Tibial nerve (tissue), 4 donors: ENCODE data around the gene TAB2. TPM values are rescaled to one million over a fixed set of nuclear protein-coding genes. Genes with fewer than 3 reads are reported as not detected.

Experiments
- DNase-seq, 2 donors: peaks; one replicate each; pipeline ENCODE4 v3.0.0-alpha.2; 2019; ENCODE audit warnings: low spot score in 2 of 2
- H3K27ac ChIP-seq, 4 donors: fragments of 200-600 bp; sonication (generic) in 3 of 4; one replicate each; pipeline ENCODE4 v1.5.1; 2017 to 2019; ENCODE audit warnings: mild to moderate bottlenecking in 1 of 4
- H3K27me3 ChIP-seq, 2 donors: fragments of 200-600 bp; sonication (generic) in 1 of 2; one replicate each; pipeline versions ENCODE4 v1.5.1 to v1.6.0; 2017 to 2019
- H3K36me3 ChIP-seq, 3 donors: fragments of 200-600 bp; sonication (generic); one replicate each; pipeline ENCODE4 v1.5.1; 2018 to 2019
- H3K4me1 ChIP-seq, 4 donors: fragments of 200-600 bp; sonication (generic) in 3 of 4; one replicate each; pipeline ENCODE4 v1.5.1; 2017 to 2019
- H3K4me3 ChIP-seq, 4 donors: fragments of 200-600 bp; sonication (generic) in 3 of 4; one replicate each; pipeline ENCODE4 v1.5.1; 2017 to 2019; ENCODE audit warnings: mild to moderate bottlenecking in 1 of 4, moderate library complexity in 1 of 4
- H3K9me3 ChIP-seq, 4 donors: fragments of 200-600 bp; sonication (generic) in 3 of 4; one replicate each; pipeline ENCODE4 v1.5.1; 2017 to 2019
- CTCF ChIP-seq, 5 experiments: fragments of 200-600 bp in 3 of 5; fragments of 450-650 bp in 2 of 5; sonication (generic) in 3 of 5; IDR thresholded peaks; one replicate each; pipeline ENCODE4 v1.5.1; 2016 to 2019; ENCODE audit warnings: antibody characterized with exemption in 5 of 5, mild to moderate bottlenecking in 3 of 5, moderate library complexity in 2 of 5
- EP300 ChIP-seq, 2 donors: sonication (generic); formaldehyde crosslinking; IDR thresholded peaks; one replicate each; pipeline ENCODE4 v1.6.1; 2017; ENCODE audit warnings: antibody characterized with exemption in 2 of 2, mild to moderate bottlenecking in 1 of 2
- POLR2A ChIP-seq, 2 donors: fragments of 450-650 bp; IDR thresholded peaks; one replicate each; pipeline ENCODE4 v1.6.1; 2017; ENCODE audit warnings: antibody characterized with exemption in 2 of 2, mild to moderate bottlenecking in 2 of 2, moderate library complexity in 2 of 2
- WGBS, 2 donors: methylation state at CpG; one replicate each; pipeline ENCODE4 v1.1.5; 2018; 5-methylcytosine and 5-hydroxymethylcytosine counted together
- total RNA-seq, 4 donors: library from RNA; depleted of rRNA; stranded (reverse); fragments of >200 nt; gene quantifications; one replicate each; pipeline ENCODE4 v1.1.0, GENCODE V29; 2016

The TAB2 gene
- total RNA-seq, 4 donors from 2014 or later = 57.5 to 101 (median 74.7) TPM

DNA sequence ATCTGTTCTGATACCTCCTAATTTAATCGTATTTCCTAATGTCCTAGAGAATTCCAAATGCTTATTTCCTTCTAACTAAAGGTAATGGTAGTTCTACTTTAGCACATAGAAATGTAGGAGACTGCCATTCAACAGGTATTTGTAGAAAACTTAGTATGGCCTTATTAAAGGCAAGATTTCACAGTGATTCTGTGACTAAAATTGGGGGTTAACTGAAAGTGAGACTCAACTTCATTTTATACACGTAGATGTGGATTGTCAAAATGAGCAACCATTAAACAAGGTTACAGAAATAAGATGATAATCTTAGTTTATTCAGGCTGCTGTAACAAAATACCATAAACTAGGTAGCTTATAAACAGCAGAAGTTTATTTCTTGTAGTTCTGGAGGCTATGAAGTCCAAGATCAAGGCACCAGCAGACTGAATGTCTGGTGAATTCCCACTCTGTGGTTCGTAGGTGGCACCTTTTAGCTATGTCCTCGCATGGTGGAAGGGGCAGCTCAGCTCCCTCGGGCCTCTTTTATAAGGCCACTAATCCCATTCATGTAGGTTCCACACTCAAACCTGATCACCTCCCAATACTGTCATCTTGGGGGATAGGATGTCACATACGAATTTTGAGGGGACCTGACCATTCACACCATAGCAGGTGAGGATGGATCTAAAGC lies 38.7 kb downstream of the TAB2 start:
- Histone ChIP-seq H3K4me1 (peaks cover 0 to 31% (median 6%) of the 10 kb centered on the region in 4 donors), H3K27ac (no peak overlapping the region), H3K36me3 (no peaks in the 10 kb centered on the region), H3K4me3 (no peak overlapping the region), H3K27me3 (no peaks in the 10 kb centered on the region), H3K9me3 (no peaks in the 10 kb centered on the region)
- no peak for TF ChIP-seq EP300 (IDR thresholded peaks at IDR 0.05)
- TF ChIP-seq POLR2A (IDR thresholded peaks at IDR 0.05) = no peak
- no peak for TF ChIP-seq CTCF (IDR thresholded peaks at IDR 0.05)
- 81 to 83% methylated on average over 6 of the region's 6 CpGs for WGBS, 2 donors
- no peak for DNase-seq

GRCh38 chr6:149357726-149358538 lies 40.4 kb downstream of the TAB2 start:
- no peak for DNase-seq
- TF ChIP-seq CTCF (IDR thresholded peaks at IDR 0.05) (no peak), POLR2A (IDR thresholded peaks at IDR 0.05) (no peak), EP300 (IDR thresholded peaks at IDR 0.05) (no peak)
- H3K9me3 ChIP-seq = no peaks in the 10 kb centered on the region
- H3K27ac ChIP-seq = no peak overlapping the region
- no peaks in the 10 kb centered on the region for H3K27me3 ChIP-seq
- WGBS, 2 donors = 90 to 94% methylated on average over 17 of the region's 17 CpGs
- H3K4me1 ChIP-seq = peaks cover 0 to 18% (median 3%) of the 10 kb centered on the region in 4 donors
- H3K4me3 ChIP-seq = no peak overlapping the region
- H3K36me3 ChIP-seq = no peaks in the 10 kb centered on the region

GRCh38 chr6:149359440-149359839 lies 41.9 kb downstream of the TAB2 start:
- no peaks in the 10 kb centered on the region for H3K9me3 ChIP-seq
- H3K27me3 ChIP-seq = no peaks in the 10 kb centered on the region
- H3K27ac ChIP-seq = no peak overlapping the region
- TF ChIP-seq CTCF (IDR thresholded peaks at IDR 0.05) (no peak), POLR2A (IDR thresholded peaks at IDR 0.05) (no peak), EP300 (IDR thresholded peaks at IDR 0.05) (no peak)
- no peak for DNase-seq
- H3K4me1 ChIP-seq = peaks cover 0 to 33% (median 2%) of the 10 kb centered on the region in 4 donors
- no peaks in the 10 kb centered on the region for H3K36me3 ChIP-seq
- no peak overlapping the region for H3K4me3 ChIP-seq

DNA sequence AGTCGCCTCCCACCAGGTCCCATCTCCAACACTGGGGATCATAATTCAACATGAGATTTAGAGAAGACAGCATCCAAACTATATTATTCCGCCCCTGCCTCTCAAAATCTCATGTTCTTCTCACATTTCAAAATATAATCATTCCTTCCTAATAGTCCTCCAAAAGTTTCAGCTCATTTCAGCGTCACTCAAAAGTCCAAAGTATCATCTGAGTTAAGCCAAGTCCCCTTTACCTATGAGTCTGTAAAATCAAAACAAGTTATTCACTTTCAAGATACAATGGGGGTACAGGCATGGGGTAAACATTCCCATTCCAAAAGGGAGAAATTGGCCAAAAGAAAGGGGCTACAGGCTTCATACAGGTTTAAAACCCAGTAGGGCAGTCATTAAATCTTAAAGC lies 43.0 kb downstream of the TAB2 start:
- no peak for DNase-seq
- 94% methylated on average over 3 of the region's 3 CpGs for WGBS, 2 donors
- H3K4me1 ChIP-seq = peaks cover 0 to 44% (median 8%) of the 10 kb centered on the region in 4 donors
- no peaks in the 10 kb centered on the region for H3K27me3 ChIP-seq
- H3K36me3 ChIP-seq = no peaks in the 10 kb centered on the region
- no peak overlapping the region for H3K27ac ChIP-seq
- H3K4me3 ChIP-seq = no peak overlapping the region
- no peak for TF ChIP-seq CTCF (IDR thresholded peaks at IDR 0.05)
- no peak for TF ChIP-seq POLR2A (IDR thresholded peaks at IDR 0.05)
- no peaks in the 10 kb centered on the region for H3K9me3 ChIP-seq

GRCh38 chr6:149362289-149362688 lies 44.8 kb downstream of the TAB2 start:
- no peak for DNase-seq
- no peaks in the 10 kb centered on the region for H3K9me3 ChIP-seq
- H3K36me3 ChIP-seq = no peaks in the 10 kb centered on the region
- H3K4me3 ChIP-seq = no peak overlapping the region
- WGBS, 2 donors = 94 to 99% methylated on average over 5 of the region's 5 CpGs
- peaks cover 0 to 56% (median 11%) of the 10 kb centered on the region in 4 donors for H3K4me1 ChIP-seq
- TF ChIP-seq CTCF (IDR thresholded peaks at IDR 0.05) (no peak), EP300 (IDR thresholded peaks at IDR 0.05) (no peak), POLR2A (IDR thresholded peaks at IDR 0.05) (no peak)
- H3K27ac ChIP-seq = no peak overlapping the region
- H3K27me3 ChIP-seq = no peaks in the 10 kb centered on the region
